SK-N-SH (cell line): ENCODE measurements around the gene SCAF1. TPM values are rescaled to one million over a fixed set of nuclear protein-coding genes. Genes with fewer than 3 reads are reported as not detected.

ENCODE experiments used
- CTCF ChIA-PET: fragments of 300-600, 350-600 bp; formaldehyde crosslinking; extraction: SDS; loops from one replicate; lab custom pipeline; 2021; lab: Yijun Ruan, JAX
- POLR2A ChIA-PET: fragments of 350-600 bp; sonication (Branson Sonifier 250); formaldehyde crosslinking; extraction: SDS; loops from one replicate; lab custom pipeline; 2020; ENCODE audit warnings: antibody characterized with exemption, inconsistent platforms; lab: Yijun Ruan, JAX
- DNase-seq: peaks from one replicate; pipeline ENCODE4 v3.0.0; 2012
- H2AFZ ChIP-seq: fragments of 200-600 bp; sonication (generic); 2 replicates; pipeline ENCODE4 v1.8.1; 2016; ENCODE audit warnings: antibody characterized with exemption, mild to moderate bottlenecking, low read depth
- H3F3A ChIP-seq: fragments of 200-600 bp; sonication (generic); replicated peaks from 2 replicates; pipeline ENCODE3; 2016; ENCODE audit warnings: antibody characterized with exemption, mild to moderate bottlenecking; ENCODE audit not compliant: insufficient read depth
- H3K27ac ChIP-seq, 2 experiments: fragments of 200-500 bp in 1 of 2; fragments of 200-600 bp in 1 of 2; sonication (Bioruptor generic) in 1 of 2; sonication (generic), shearing (Covaris generic) in 1 of 2; 2 replicates each; pipeline versions ENCODE4 v1.5.1 to v1.6.1; 2014 to 2016; ENCODE audit warnings: low read depth in 2 of 2, inconsistent platforms in 1 of 2, low read length in 1 of 2, mild to moderate bottlenecking in 1 of 2, mixed read lengths in 1 of 2
- H3K27me3 ChIP-seq: fragments of 200-600 bp; sonication (generic), shearing (Covaris generic); 2 replicates; pipeline ENCODE4 v1.6.1; 2016; ENCODE audit warnings: mixed run types; ENCODE audit not compliant: insufficient read depth
- H3K36me3 ChIP-seq, 2 experiments: fragments of 200-500 bp in 1 of 2; fragments of 200-600 bp in 1 of 2; sonication (Bioruptor generic) in 1 of 2; sonication (generic) in 1 of 2; replicated peaks in 1 of 2; 2 replicates each; pipeline versions ENCODE3 to v1.5.1; 2014 to 2016; ENCODE audit warnings: low read length in 1 of 2, mild to moderate bottlenecking in 1 of 2; ENCODE audit not compliant: insufficient read depth in 2 of 2, control insufficient read depth in 1 of 2
- H3K4me1 ChIP-seq, 2 experiments: fragments of 200-500 bp in 1 of 2; fragments of 200-600 bp in 1 of 2; sonication (Bioruptor generic) in 1 of 2; sonication (generic), shearing (Covaris generic) in 1 of 2; 2 replicates each; pipeline versions ENCODE4 v1.5.1 to v1.6.1; 2014 to 2016; ENCODE audit warnings: low read depth in 1 of 2, low read length in 1 of 2, mixed run types in 1 of 2; ENCODE audit not compliant: insufficient read depth in 2 of 2, control insufficient read depth in 1 of 2
- H3K4me2 ChIP-seq: fragments of 200-600 bp; sonication (generic), shearing (Covaris generic); 2 replicates; pipeline ENCODE4 v1.6.1; 2017; ENCODE audit warnings: mixed run types
- H3K4me3 ChIP-seq, 2 experiments: fragments of 200-500 bp in 1 of 2; fragments of 200-600 bp in 1 of 2; sonication (Bioruptor generic) in 1 of 2; sonication (generic), shearing (Covaris generic) in 1 of 2; 2 replicates each; pipeline versions ENCODE4 v1.5.1 to v1.8.1; 2014 to 2016; ENCODE audit warnings: low read depth in 2 of 2, inconsistent platforms in 1 of 2, low read length in 1 of 2, mild to moderate bottlenecking in 1 of 2, mixed read lengths in 1 of 2, moderate library complexity in 1 of 2
- H3K79me2 ChIP-seq: fragments of 200-600 bp; sonication (generic); 2 replicates; pipeline ENCODE4 v1.8.1; 2017; ENCODE audit warnings: mild to moderate bottlenecking; ENCODE audit not compliant: insufficient read depth
- H3K9ac ChIP-seq: fragments of 200-600 bp; sonication (generic); 2 replicates; pipeline ENCODE4 v1.6.1; 2017; ENCODE audit warnings: mixed run types
- H3K9me2 ChIP-seq: fragments of 200-600 bp; sonication (generic); 2 replicates; pipeline ENCODE4 v1.6.1; 2017; ENCODE audit warnings: mixed run types
- H3K9me3 ChIP-seq: fragments of 200-600 bp; sonication (generic); 2 replicates; pipeline ENCODE4 v1.6.1; 2017; ENCODE audit warnings: mixed run types, mild to moderate bottlenecking, moderate library complexity
- H4K20me1 ChIP-seq: fragments of 200-600 bp; sonication (generic); 2 replicates; pipeline ENCODE4 v1.6.1; 2017; ENCODE audit warnings: mild to moderate bottlenecking, mixed run types; ENCODE audit not compliant: insufficient read depth
- CHD2 ChIP-seq: fragments of 150-350 bp; IDR thresholded peaks from 2 replicates; pipeline ENCODE4 v1.6.1; 2018; ENCODE audit warnings: low read length; ENCODE audit not compliant: partially characterized antibody
- CTCF ChIP-seq: fragments of 200-600 bp; sonication (generic); IDR thresholded peaks from 2 replicates; pipeline ENCODE4 v1.6.1; 2017; ENCODE audit warnings: antibody characterized with exemption, mild to moderate bottlenecking, moderate library complexity
- EP300 ChIP-seq, 2 experiments: IDR thresholded peaks; 2 replicates each; pipeline versions ENCODE4 v1.4.0 to v1.6.1; 2012; ENCODE audit warnings: borderline replicate concordance in 1 of 2, low read depth in 1 of 2, low read length in 1 of 2
- FOSL2 ChIP-seq: IDR thresholded peaks from 2 replicates; pipeline ENCODE4 v1.4.0; 2012; ENCODE audit warnings: low read depth, mild to moderate bottlenecking, moderate library complexity, borderline replicate concordance
- FOXJ3 ChIP-seq: sonication (generic); formaldehyde crosslinking; IDR thresholded peaks from 2 replicates; pipeline ENCODE4 v1.5.1; 2020; ENCODE audit warnings: mild to moderate bottlenecking, missing genetic modification reagents
- FOXM1 ChIP-seq: IDR thresholded peaks from 2 replicates; pipeline ENCODE4 v1.4.0; 2012; ENCODE audit warnings: low read depth, mild to moderate bottlenecking
- MEF2A ChIP-seq: IDR thresholded peaks from 2 replicates; pipeline ENCODE4 v1.4.0; 2012; ENCODE audit warnings: low read depth, borderline replicate concordance
- NFIC ChIP-seq: IDR thresholded peaks from 2 replicates; pipeline ENCODE4 v1.4.0; 2012; ENCODE audit warnings: borderline replicate concordance
- RAD21 ChIP-seq: IDR thresholded peaks from 2 replicates; pipeline ENCODE4 v1.6.1; 2012; ENCODE audit warnings: mild to moderate bottlenecking, low read length
- RFX5 ChIP-seq: IDR thresholded peaks from 2 replicates; pipeline ENCODE4 v1.6.1; 2012; ENCODE audit warnings: mild to moderate bottlenecking, improper control_type of control experiment, low read length
- RXRA ChIP-seq: IDR thresholded peaks from 2 replicates; pipeline ENCODE4 v1.4.0; 2012; ENCODE audit warnings: low read depth, mild to moderate bottlenecking, borderline replicate concordance
- SIN3A ChIP-seq: IDR thresholded peaks from 2 replicates; pipeline ENCODE4 v1.6.1; 2012; ENCODE audit warnings: low read depth, mild to moderate bottlenecking, low read length, moderate library complexity, borderline replicate concordance
- SMC3 ChIP-seq: IDR thresholded peaks from 2 replicates; pipeline ENCODE4 v1.6.1; 2012; ENCODE audit warnings: low read depth, low read length, improper control_type of control experiment
- USF2 ChIP-seq: fragments of 150-350 bp; IDR thresholded peaks from 2 replicates; pipeline ENCODE4 v1.6.1; 2017; ENCODE audit warnings: antibody characterized with exemption, low read length, low read depth, borderline replicate concordance
- YY1 ChIP-seq: IDR thresholded peaks from 2 replicates; pipeline ENCODE4 v1.4.0; 2012; ENCODE audit warnings: low read depth, mild to moderate bottlenecking
- WGBS: methylation state at CpG from one replicate; pipeline ENCODE4 v1.1.6; 2017; ENCODE audit warnings: low lambda C conversion rate; 5-methylcytosine and 5-hydroxymethylcytosine counted together
- polyA plus RNA-seq, 3 experiments: library from polyadenylated mRNA; depleted of rRNA; stranded (reverse); fragments of >200 nt; gene quantifications; 2 replicates each; pipeline ENCODE4 v1.2.3, GENCODE V29; 2012

The SCAF1 gene
- polyA plus RNA-seq, 1 of the 3 experiments (the other 2 are of a cell fraction), result 9.5 TPM

GRCh38 chr19:49615861-49616260 is 26.1 kb upstream of the SCAF1 start:
- ChIA-PET CTCF (interaction anchor here (1.4 kb wide), 1 partner anchor 57 kb away, joined by 4 read pairs; no protein-coding TSS in a partner anchor), POLR2A (interaction anchor here (0.9 kb wide), 1 partner anchor 18 kb away, joined by 3 read pairs; no protein-coding TSS in a partner anchor)
- H3K4me1 ChIP-seq, result peaks cover 0 to 14% of the 10 kb centered on the region in 2 experiments; a peak in 3 of 4 replicates
- H3F3A ChIP-seq, result peaks cover 12% of the 10 kb centered on the region
- TF ChIP-seq RXRA, result no peak
- H3K9ac ChIP-seq, result no peak overlapping the region
- H2AFZ ChIP-seq, result no peak overlapping the region
- peaks cover 23 to 35% of the 10 kb centered on the region in 2 experiments for H3K36me3 ChIP-seq
- H3K27ac ChIP-seq, result no peak overlapping the region
- H3K9me2 ChIP-seq, result no peaks in the 10 kb centered on the region
- no peaks in the 10 kb centered on the region for H3K27me3 ChIP-seq
- H3K4me2 ChIP-seq, result no peak overlapping the region
- H4K20me1 ChIP-seq, result peaks cover 38% of the 10 kb centered on the region
- H3K79me2 ChIP-seq, result peaks cover 68% of the 10 kb centered on the region
- no peak overlapping the region for H3K4me3 ChIP-seq
- WGBS, result 97% methylated on average over 21 of the region's 23 CpGs
- DNase-seq, result no peak
- no peaks in the 10 kb centered on the region for H3K9me3 ChIP-seq

GRCh38 chr19:49616532-49616931 is 25.5 kb upstream of the SCAF1 start:
- Histone ChIP-seq H4K20me1 (peaks cover 36% of the 10 kb centered on the region), H3K4me2 (no peak overlapping the region), H3F3A (peaks cover 12% of the 10 kb centered on the region), H3K4me3 (no peak overlapping the region), H3K27ac (no peak overlapping the region), H3K27me3 (no peaks in the 10 kb centered on the region), H3K4me1 (peaks cover 0 to 14% of the 10 kb centered on the region in 2 experiments; a peak in 3 of 4 replicates), H3K79me2 (peaks cover 62% of the 10 kb centered on the region), H2AFZ (no peak overlapping the region), H3K9ac (no peak overlapping the region), H3K36me3 (peaks cover 26 to 31% of the 10 kb centered on the region in 2 experiments), H3K9me2 (no peaks in the 10 kb centered on the region), H3K9me3 (no peaks in the 10 kb centered on the region)
- no peak for TF ChIP-seq RFX5
- TF ChIP-seq FOXM1, result no peak
- no peak for TF ChIP-seq SIN3A
- TF ChIP-seq MEF2A, result no peak
- no peak for TF ChIP-seq SMC3
- TF ChIP-seq YY1, result no peak
- no peak for TF ChIP-seq EP300 (IDR thresholded peaks at IDR 0.05; ENCODE audit: borderline replicate concordance in 1 of 2, low read depth in 1 of 2, low read length in 1 of 2)
- TF ChIP-seq FOXJ3 (CRISPR knock-in tag), result no peak
- no peak for TF ChIP-seq USF2
- TF ChIP-seq RAD21, result no peak
- TF ChIP-seq NFIC, result no peak
- TF ChIP-seq FOSL2, result no peak
- TF ChIP-seq CTCF, result no peak
- TF ChIP-seq CHD2, result no peak
- no peak for TF ChIP-seq RXRA
- CTCF ChIA-PET, result interaction anchor here (1.4 kb wide), 1 partner anchor 56 kb away, joined by 4 read pairs; no protein-coding TSS in a partner anchor
- POLR2A ChIA-PET, result no interaction called here
- WGBS, result 100% methylated on average over 5 of the region's 7 CpGs
- DNase-seq, result no peak
